CD4-positive, alpha-beta T cell treated with Interleukin-4 for 4 hours (primary cell): Measurements from ENCODE around the gene POLR3C.
A peak's percentile ranks its signal among the peaks of the same experiment; 100 is the strongest.
"Not testable (repeated sequence)": the region's sequence is repeated elsewhere in the genome, so short reads cannot be mapped to it uniquely, and the experiment has no call there.

Experiments used
- DNase-seq: peaks from one replicate; pipeline ENCODE4 v3.0.0-alpha.2; 2020

The POLR3C gene

DNA sequence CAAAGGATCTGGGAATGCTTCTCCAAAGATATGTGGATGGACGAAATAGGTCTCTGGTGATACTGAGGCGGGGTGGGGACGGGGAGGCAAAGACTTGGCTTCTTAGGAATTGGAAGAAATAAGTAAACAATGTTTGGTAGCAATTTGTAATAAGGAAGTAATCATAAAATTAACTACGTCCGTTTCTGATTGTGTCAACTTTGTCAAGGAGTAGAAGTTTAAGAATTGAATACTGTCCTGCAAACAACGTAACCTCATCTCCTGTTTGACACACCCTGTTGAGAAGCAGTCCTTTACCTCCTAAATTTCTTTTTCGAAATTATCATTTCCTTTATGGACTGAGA, 471 bp downstream of the POLR3C start:
- no peak for DNase-seq

GRCh38 chr1:145826030-145826429, 2.0 kb downstream of the POLR3C start:
- no peak for DNase-seq

GRCh38 chr1:145827966-145828365, 4.0 kb downstream of the POLR3C start:
- DNase-seq = no peak

- no peak for DNase-seq
These were observed 4.5 kb downstream of the POLR3C start for GRCh38 chr1:145828367-145829026.

DNA sequence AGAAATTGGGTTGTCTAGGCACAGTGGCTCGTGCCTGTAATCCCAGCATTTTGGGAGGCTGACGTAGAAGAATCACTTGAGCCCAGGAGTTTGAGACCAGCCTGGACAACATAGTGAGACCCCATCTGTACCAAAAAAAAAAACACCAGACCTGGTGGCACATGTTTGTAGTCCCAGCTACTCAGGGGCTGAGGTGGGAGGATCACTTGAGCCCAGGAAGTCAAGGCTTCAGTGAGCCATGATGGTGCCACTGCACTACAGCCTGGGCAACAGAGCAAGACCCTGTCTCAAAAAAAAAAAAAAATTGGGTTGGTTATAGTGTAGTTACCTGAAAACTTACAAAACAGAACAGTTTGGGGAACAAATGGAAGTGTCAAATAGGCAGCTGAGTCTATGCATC, 6.8 kb downstream of the POLR3C start:
- not testable (repeated sequence) for DNase-seq

DNA sequence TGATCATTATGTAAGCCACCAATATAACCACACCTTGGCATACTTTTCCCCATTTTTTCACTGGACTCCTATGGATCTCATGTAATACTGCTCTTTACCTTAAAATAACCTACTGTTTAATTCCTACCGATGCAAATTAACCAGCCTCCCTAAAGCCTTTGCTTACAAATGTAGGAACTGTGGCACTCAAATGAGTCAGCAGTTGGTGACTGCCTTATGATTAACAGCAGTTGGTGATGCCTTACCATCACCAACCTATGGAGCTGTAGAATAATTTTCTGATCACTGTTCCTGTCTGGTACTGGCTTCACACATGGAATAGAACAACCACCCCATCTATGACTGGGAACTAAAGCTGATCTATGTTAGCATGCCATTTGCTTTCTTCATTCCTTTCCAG, 13.7 kb downstream of the POLR3C start:
- no peak for DNase-seq

DNA sequence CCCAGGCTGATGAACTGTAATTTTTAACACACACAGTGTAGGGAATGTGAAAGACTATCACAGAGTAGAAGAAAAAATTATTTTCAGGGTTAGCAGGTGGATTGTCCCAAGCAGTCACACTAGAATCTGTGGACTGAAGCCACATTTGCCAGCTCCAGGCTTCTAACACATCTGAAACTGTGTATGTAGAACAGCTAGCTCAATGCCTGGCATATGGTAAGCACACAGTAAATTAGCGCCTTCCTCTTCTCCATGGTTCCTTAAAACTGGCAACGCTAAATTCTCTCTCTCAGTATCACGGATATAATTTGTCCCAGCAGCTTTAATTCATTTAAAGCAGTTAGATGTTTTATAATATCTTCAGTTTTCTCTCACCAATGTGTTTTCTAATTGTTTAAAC, 19.0 kb downstream of the POLR3C start:
- no peak for DNase-seq

- peak; percentile 8 for DNase-seq
These were observed 21.1 kb downstream of the POLR3C start for GRCh38 chr1:145845144-145845513.

- DNase-seq = peak; percentile 66
These were observed 21.6 kb downstream of the POLR3C start, which contains the start of gene NUDT17 for GRCh38 chr1:145845514-145846161. Gene NUDT17 (plus strand): TSS chr1:145845630. CDS start chr1:145845641, 11 bp downstream.

GRCh38 chr1:145846201-145846612, 22.2 kb downstream of the POLR3C start:
- peak; percentile 35 for DNase-seq

DNA sequence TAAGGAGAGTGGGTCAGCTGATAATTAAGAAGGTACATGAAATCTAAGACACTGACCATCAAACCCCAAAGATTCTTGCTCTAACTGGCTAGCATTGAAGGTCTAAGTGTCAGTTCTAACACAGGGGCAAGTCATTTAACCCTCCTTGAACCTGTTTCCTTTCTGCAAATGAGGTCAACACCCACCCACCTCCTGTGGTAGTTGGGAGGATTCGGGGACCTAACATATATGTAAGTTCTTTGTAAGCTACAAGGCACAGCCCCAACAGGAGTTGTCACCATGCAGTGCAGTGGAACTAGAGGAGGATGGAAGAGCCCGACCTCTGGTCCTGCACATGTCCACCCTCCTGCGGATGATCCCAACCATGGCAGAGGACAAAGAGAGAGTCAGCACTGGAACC, 23.8 kb downstream of the POLR3C start:
- DNase-seq = no peak

- DNase-seq = no peak
These were observed 25.6 kb downstream of the POLR3C start for GRCh38 chr1:145849356-145850160.

DNA sequence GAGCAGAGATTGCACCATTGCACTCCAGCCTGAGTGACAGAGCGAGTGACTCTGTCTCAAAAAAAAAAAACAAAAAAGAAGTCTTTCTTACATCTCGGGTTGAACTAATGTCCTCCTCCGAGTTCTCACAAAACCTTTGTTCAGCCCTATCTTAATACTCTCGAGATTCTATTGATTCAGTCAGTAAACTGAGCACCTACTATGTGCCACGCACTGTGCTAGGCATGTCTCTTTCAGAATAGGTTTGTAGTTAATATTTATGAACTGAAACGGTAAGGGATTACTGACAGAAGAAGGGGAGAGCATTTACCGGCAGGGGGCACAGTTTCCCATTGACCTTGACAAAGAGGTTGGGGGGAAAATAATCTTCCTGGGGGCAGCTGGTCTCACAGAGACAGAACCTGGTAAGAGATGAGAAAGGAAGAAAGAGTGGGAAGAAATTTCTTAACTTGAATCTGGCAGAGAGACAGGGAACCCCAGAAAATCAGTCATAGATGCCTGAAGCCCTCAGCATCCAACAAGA, 31.5 kb downstream of the POLR3C start:
- DNase-seq = no peak

- DNase-seq = no peak
These were observed 33.2 kb downstream of the POLR3C start for GRCh38 chr1:145857170-145857569.

DNA sequence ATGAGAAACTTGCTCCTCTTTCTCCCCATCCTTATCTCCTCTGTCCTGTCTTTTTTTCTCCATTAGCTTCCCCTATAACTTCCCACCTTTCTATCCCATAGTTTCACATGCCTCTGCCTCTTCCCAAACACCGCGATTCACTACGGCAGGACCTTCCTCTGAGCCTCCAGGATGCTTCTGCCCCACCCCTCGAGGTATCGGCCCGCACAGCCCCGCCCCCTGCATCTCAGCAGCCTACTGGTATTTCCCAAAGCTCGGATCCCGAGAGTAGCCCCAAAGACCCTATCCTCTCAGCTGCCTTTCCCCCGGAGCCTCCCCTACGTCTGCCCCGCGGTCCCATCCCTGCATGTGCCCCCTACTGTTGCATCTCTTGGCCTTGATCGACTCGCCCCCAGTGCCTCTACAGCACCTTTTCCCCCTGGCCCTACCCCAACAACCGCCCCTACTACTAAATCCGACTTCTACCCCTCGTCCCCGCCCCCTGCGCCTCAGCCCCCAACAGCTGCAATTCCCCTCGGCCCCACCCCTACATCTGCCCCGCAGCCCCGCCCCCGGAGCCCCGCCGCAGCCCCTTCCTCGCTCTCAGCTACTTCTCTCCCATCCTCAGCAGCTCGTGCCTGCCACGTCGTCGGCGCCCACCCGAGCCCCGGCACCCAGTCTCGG, 34.4 kb downstream of the POLR3C start:
- peak; percentile 44 for DNase-seq

DNA sequence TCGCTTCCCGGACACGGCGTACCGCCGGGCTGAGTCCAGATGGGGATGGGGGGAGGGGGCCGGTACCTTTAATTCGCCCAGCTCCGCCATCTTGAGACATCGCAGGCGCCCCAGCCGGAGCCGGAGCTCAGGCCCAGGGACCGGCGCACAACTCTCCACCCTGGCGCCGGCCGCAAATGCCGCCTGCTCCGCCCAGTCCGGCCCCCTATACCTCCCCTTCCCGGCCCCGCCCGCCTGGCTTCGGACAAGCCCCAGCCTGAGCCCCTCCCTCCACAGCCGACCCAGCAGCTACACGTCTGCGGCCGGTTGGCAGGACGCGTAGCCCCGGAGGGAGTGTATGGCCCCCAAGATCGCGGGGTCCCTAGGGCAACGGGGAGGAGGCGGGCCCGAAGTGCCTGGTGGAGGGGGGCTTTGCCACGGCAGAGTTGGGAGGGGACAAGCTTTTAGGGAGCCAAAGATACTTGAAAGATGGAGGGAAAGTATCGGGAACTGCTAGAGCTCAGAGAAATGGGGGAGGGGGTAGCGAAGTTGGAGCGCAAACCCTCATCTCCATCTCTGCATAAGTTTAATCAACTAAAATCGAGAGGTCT, 35.0 kb downstream of the POLR3C start, which contains the start of gene PIAS3:
Gene PIAS3 (minus strand): TSS at position 181 of the 590 bp plus-strand sequence. CDS start 91 bp downstream, at position 90.
- DNase-seq = peak; percentile 82

- peak; percentile 68 for DNase-seq
These were observed 35.6 kb downstream of the POLR3C start for GRCh38 chr1:145859491-145860023.

DNA sequence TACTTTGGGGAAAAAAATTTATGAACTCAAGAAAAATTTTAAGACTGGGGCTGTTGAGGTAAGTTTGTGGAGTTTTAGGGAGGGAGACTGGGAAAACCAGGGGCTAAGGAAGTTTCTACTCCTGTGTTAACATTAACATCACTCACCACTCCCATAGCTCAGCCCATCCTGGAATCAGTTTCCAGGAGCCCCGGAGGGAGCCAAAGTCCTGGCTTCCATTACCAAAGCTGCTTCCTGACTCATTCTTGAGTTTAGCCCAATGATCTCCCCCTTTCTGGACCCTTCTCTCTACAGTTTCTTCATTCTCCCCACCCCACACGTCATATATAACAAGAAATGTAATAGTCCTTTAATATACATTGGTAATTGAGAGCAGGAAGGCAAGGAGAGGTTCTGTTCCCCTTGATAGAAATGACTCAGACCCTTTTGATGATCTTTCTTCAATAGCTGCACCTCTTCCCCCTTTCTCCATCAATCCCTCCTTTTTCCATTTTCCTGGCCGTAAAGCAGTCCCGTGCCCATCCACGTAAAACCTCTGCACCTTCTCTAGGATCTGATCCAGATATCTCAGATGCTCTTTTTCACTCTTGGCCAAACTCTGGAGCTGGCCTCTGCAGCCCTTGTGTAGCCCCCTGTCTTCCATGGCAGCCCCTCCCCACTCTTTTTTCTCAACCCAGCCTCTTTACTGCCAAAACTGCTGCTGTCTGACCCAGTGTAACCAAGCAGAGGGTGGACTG, 39.5 kb downstream of the POLR3C start:
- DNase-seq = no peak

GRCh38 chr1:145868232-145868631, 44.2 kb downstream of the POLR3C start:
- DNase-seq = no peak

DNA sequence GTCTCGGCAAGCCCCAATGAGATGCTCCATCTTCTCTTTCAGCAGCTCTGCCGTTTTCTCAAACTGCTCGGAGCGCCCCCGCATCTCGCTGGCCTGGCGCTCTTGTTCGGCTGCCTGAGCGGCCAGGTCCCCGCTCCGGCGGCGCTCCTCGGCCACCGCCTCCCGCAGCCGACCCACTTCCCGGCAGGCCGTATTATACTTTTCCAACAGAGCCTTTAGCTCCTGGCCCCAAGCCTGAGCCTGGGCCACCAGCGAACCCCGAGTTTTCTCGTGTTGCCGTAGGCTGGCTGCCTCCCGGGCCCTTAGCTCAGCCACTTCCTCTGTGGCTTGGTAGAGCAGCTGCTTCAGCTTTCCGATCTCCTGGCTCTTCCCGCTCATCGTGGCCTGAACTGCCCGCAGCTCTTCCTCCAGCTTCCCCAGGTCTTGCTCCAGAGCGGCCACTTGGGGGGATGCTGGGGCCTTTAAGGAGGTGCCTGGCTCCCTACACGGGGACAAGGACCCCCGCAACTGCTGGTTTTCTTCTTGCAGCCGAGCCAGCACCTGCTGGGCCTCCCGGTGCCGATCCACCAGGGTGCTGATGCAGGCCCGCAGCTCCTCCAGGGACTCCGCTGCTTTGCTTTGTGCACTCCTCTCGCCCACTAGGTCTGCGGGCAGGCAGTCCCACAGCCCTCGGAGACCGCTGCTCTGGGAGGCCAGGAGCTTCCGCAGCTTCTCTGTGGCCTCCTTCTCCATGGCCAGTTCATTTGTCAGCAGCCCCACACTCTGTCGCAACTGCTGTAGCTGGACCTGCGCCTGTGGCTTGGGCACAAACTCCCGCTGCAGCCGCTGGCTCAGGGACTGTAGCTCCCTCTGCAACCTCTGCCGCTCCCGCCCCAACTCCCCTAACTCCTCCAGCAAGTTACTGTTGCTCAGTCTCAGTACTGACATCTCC, 48.3 kb downstream of the POLR3C start:
- DNase-seq = peak; percentile 14
